ENCODE data around the gene CD8A. TPM values are rescaled to one million over a fixed set of nuclear protein-coding genes. Genes with fewer than 3 reads are reported as not detected.

The CD8A gene
- total RNA-seq, 1 experiment from 2014 or later: not detected

DNA sequence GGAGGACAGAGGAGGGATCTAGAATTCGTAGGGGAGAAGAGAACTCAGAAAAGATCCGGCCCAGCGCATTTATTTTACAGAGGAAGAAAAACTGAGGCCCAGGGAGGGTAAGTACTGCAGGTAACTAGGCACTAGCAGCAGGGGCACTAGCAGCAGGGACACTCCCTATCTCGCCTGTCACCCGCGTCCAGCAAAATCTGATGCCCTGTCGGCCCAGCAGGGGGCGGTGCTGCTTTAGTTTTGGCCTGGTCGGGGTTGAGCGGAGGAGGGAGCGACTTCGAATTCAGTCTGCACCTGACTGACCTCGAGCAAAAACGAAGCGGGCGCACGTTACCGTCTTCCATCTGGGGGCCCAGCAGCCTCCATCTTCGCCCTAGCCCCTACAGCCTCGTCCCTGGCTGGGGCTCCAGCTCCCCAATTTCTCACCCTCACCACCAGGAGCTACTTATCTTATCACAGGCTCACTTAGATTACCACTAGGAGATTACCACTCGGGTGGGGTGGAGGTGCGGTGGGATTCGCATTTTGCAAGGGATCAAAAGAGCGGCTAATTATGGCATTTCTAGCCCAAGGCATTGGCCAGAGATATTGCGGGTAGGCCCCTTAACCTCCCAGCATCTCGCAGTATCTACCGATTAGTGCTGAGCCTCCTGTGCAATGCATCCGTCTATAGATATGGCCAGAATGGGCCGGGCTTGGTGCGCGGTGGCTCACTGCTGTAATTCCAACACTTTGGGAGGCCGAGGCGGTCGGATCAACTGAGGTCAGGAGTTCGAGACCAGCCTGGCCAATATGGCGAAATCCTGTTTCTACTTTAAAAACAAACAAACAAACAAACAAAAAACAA, 17.8 kb upstream of the CD8A start:
- DNase-seq (ENCODE audit: low read depth): peak; percentile 66

DNA sequence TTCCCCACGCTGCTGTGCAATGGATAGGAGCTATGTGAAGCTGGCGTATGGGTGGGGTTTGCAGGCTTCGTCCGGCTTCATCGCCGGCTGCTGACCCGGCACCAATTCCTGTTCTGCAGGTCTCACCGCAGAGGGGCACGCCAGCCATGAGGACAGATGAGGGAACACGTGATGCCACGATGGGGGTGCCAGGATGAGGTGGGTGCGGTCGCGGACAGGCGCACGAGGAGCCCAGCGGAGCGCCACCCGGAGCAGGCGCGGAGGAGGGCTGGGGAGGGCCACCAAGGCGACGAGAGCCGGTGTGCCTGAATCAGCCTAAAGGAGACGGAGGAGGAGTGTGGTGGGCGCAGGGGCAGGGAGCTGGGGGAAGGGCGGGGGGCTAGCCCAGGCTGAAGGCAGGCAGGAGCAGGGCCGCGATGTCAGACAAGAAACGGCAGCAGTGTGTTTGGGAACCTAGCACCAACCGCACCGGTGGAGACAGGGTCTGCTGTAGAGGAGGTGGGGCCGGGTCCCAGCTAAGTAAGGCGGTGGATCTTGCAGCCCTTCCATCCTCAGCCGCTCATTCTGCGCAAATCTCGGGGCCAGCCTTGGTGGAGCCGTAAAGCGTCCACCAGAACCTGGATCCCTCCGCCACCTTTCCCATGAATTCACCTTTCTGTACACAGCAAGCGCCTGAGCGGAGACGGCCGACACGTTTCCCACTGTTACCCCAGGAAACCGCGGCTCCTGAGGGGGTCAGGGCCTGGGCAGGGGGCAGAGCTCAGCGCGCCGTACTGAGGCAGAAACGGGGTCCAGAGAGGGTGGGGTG, 17.0 kb upstream of the CD8A start:
- peak; percentile 10 for DNase-seq (ENCODE audit: low read depth)

DNA sequence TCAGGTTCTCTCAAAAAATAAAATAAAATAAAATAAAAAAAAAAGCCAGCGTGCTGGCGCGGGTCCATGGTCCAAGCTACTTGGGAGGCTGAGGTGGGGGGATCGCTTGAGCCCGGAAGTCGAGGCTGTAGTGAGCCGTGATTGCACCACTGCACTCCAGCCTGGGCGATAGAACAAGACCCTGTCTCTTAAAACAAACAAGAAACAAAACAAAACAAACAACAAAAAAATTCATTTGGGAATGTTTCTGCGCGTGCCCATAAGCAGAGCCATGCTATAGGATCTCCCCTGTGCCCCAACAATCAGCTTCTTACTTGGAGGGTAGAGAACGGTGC, 16.4 kb upstream of the CD8A start:
- no peak for DNase-seq (ENCODE audit: low read depth)

DNA sequence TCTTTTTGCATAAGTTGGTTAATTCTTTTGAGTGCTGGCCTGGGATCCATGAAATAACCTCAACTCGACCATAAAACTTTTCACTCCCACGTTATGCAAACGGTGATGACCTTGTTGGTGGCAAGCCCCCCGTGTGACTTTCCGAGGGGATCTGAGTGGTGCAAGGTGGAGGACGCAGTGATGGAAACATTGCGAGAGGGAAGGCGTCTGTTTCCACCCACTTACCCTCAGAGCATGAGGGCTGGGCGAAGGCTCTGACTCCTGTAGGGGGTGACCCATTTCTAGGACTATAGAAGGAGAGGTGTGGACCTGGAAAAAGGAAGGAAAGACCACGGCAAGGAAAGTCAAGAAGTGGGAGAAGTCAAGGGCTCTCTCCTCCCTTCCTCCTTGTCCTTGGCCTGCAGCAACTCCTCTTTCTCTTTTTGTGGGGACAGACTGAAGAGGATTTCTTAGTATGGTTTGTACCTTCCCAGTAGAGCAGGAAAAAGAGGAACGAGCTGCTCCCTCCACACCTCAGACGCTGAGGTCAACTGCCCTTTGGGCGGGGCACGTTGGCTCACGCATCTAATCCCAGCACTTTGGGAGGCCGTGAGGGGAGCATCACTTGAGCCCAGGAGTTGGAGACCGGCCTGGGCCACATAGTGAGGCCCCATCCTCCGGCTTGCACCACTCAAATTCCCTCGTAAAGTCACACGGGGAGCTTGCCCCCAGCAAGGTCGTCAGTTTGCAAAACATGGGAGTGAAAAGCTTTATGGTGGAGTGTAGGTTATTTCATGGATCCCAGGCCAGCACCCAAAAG, 15.5 kb upstream of the CD8A start:
- no peak for DNase-seq (ENCODE audit: low read depth)

DNA sequence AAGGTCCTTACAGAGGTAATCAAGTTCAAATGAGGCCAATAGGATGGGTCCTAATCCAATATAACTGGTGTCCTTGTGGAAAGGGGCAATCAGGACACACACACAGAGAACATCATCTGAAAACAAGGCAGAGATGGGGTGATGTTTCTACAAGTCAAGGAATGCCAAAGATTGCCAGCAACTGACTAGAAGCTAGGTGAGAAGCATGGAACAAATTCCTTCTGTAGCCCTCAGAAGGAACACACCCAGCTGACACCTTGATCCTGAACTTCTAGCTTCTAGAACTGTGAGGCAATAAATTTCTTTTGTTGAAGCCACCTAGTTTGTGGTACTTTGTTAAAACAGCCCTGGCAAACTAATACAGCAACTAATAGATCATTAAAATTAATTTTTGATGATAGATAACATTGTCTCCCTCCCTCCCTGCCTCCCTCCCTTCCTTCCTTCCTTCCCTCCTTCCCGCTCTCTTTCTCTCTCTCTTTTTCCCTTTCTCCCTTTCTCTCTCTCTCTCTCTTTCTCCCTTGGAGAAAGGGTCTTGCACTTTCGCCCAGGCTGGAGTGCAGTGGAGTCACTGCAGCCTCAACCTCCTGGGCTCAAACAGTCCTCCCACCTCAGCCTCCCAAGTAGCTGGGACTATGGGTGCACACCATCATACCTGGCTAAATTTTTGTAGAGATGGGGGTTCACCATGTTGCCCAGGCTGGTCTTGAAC, 10.3 kb upstream of the CD8A start:
- DNase-seq (ENCODE audit: low read depth): no peak

DNA sequence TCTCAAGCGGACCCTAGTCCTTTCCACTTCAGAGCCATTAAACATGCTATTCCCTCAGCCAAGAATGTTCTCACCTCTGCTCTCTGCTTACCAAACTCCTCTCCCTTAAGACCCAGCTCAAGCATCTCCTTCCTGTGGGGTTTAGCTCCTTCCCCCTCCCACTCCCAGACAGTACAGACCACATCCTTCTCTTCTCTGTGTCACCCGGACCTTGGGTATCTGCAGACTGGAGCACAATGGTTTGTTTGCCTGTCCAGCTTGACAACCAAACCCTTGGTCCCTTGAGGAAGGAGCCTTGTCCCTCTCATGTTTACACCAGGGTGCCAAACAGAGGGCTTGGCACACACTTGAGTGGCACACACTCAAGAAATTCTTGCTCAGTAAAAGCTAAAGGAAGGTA, 4.1 kb upstream of the CD8A start:
- DNase-seq (ENCODE audit: low read depth): no peak

DNA sequence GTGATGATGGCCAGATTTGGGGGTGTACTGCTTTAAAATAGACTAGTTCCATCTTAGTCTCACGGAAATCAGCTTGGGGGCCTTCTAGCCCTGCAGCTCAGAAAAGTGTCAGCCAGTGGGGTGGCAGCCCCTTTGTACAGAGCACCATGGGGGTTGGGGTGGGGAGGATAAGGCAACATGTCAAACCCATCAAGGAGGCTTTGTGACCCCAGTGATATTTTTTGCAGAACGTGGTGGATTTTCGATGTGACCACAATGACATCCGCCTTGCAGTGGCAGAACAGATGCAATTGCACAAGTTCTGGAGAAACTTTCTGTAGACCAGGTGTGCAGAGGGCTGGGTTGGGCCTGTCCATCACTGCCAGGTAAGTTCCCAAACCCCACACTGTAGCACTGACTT, 3.0 kb upstream of the CD8A start:
- no peak for DNase-seq (ENCODE audit: low read depth)

DNA sequence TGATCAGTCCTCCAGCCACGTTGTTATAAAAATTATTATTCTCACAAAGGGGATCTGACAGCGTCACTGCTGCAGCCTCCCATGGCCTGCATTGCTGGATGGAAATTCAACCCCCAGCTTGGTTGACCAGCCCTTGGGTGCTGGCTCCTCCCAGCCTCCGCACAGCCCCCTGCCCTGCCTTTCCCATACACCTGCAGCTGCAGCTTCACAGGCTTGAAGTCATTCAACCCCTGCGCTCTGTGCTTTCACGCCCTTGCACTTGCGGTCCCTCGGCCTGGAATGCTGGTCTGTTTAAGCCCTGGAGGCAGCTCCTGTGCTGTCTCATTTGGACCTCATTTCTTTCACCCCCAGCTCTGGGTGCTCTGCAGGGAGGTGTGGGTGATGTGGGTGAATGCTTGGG, 860 bp upstream of the CD8A start:
- DNase-seq (ENCODE audit: low read depth): no peak

DNA sequence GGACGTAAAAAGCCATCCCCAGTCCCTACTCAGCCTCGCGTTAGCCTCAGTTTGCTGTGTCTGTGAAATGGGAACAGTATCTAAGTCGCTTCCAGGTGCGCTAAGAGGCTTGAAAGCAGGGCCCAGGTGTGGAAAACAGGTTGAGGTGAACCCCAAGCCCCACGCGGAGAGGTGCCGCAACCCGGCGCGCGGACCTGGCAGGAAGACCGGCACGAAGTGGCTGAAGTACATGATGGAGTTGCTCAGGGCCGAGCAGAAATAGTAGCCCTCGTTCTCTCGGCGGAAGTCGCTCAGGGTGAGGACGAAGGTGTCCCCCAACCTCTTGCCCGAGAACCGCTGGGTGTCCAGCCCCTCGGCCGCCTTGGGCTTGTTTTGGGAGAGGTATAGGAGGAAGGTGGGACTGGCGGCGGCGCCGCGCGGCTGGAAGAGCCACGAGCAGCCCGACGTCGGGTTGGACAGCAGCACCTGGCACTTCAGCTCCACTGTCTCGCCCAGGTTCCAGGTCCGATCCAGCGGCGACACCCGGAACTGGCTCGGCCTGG, 508 bp downstream of the CD8A start:
- DNase-seq (ENCODE audit: low read depth): no peak

DNA sequence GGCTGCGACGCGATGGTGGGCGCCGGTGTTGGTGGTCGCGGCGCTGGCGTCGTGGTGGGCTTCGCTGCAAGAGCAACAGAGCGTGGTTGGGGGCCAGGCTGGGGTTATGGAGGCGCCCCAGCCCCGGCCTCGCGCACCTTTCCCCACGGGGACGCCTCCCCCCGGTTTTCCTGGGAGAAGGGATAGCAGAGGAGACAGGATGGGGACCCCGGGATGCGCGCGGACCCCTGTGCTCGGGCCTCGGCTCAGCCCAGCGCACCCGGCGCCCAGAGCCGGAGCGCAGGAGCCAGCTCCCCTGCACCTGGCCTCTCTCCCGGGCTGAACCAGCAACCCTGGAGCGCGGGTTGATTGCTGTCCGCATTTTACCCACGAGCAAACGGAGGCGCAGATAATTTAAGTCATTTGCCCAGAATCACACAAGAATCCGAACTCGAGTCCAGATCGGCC, 1.0 kb downstream of the CD8A start:
- no peak for DNase-seq (ENCODE audit: low read depth)

DNA sequence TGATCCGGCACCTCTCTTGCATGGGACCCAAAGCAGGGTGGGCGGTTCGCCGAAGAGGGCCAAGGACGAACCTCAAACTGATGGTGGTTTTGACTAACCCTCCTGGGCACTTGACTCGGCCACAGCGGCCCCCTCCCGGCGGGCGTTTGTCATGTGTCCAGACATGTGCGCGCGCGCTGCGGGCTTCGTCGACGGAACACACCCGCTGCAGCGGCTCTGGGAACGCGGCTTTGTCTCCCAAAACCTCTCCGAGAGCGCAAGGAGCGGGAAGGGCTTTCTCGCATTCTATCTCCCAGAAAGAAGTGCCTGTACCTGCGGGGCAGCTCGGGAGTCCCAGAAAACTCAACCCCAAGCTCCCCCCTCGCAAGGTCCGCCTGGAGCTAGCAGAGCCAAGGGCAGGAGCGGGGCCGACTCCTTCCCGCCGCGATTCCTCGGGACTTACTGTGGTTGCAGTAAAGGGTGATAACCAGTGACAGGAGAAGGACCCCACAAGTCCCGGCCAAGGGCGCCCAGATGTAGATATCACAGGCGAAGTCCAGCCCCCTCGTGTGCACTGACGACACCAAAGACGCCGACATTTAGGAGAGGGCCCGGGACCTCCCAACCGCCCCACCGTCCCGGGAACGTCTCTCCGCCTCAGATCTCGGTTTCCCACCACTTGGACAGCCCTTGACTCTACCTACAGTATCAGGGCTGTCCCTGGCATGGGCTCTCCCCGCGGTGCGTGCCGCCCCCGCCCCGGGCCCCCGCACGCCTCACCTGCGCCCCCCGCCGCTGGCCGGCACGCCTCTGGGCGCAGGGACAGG, 1.6 kb downstream of the CD8A start:
- no peak for DNase-seq (ENCODE audit: low read depth)

DNA sequence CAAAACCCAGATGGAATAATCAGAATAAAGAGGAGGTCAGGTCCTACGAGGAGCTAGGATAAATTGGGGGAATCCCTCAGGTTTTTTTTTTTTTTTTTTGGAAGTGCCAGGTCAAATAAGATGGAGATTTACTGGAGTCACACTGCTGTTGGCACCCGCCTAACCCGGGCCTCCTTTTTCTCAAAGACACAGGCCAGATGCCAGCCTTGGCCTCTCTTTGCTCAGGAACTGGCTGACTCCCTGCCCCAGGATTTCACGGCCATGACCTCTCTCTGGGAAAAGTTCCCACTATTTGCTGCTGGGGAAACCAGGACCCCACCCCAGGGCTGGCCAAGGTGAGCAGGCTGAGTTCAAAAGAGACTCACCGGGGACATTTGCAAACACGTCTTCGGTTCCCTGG, 2.5 kb downstream of the CD8A start:
- no peak for DNase-seq (ENCODE audit: low read depth)

DNA sequence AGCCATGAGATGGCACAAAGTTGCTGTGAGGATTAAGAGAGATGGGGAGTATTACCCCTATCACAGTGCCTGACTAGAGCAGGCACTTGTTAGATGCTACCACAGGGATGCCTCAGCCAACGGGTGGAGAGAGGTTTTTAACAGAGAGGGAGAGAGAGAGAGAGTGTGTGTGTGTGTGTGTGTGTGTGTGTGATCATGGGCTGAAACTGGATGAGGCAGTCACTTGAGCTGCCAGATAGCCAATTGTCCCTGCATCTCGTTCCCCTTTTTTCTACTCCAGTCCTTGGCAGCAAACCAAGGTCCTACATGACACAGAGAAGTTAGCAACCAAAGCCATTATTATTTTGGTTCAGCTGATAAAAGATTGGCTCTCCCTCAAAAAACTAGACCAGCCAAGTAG, 3.0 kb downstream of the CD8A start:
- no peak for DNase-seq (ENCODE audit: low read depth)

DNA sequence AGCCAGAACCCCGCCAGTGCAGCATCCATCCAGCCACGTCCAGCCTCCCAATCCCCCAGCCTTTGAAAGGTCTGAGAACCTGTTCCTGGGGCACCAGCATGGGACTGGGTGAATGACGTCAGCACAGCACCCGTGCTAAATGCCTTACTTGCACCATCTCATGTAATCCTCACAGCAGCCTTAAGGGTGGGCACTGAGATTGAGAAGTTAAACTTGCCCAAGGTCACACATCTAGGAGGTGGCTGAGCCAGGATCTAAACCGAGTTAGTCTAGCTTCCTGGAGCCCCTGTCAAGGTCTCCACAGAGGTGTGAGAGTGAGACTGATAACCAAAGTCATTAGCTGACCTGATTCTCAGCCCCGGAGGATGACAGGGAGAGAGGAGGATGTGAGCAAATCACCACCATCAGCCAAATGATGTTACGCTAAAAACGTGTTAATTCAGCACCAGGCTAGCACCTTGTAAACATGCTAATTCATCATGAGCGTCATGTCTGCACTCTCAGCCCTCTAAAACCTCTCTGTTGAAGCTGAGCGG, 4.6 kb downstream of the CD8A start:
- DNase-seq (ENCODE audit: low read depth): no peak

DNA sequence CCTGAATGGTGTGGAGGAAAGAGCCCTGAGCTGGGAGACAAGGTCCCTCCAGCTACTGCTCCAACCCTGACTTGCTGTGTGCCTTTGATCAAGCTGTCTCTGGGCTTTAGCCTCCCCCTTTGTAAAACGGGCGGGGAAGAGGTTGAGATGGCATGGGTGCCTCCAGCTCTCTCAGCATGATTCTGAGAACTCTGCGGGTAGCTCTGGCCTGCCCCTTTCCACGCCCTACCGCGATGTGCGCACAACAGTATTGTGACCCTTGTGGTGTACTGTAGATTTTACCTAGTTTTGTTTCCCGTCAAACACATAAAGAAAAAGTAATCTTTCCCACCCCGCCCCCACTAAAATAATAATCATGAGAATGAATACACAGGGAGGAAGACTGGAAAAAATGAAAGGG, 5.3 kb downstream of the CD8A start:
- no peak for DNase-seq (ENCODE audit: low read depth)

DNA sequence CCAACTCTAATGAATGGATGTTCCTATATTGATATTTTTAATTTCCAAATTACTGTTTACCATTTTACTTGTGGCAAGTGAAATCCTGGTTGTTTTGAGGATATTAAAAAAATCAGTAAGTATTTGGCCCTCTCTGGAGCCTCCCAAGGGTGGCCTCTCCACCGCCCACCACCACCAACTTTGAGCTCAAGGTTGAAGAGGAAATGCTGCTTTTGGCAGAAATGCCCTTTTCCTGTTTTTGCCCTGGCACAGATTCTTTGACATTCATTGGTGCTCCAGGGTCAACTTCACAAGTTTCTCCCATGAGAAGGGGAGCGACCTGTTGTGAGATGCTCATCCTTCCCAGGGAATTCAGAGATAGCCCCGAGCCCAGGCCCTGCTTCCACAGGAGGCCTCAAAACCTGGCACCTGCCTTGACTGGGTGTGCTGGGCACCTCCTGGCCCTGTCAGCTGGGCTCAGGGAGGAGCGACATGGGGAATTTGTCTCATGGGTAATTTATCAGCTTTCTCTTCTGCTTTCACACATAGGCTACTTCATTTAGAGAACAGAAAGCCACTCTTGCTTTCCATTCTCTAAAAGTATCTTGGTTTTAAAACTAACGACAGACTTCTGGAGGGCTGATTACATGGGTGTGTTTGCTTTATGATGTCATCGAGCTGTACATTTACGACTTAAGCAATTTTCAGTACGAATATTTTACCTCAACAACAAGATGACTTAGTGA, 6.9 kb downstream of the CD8A start:
- DNase-seq (ENCODE audit: low read depth): no peak

DNA sequence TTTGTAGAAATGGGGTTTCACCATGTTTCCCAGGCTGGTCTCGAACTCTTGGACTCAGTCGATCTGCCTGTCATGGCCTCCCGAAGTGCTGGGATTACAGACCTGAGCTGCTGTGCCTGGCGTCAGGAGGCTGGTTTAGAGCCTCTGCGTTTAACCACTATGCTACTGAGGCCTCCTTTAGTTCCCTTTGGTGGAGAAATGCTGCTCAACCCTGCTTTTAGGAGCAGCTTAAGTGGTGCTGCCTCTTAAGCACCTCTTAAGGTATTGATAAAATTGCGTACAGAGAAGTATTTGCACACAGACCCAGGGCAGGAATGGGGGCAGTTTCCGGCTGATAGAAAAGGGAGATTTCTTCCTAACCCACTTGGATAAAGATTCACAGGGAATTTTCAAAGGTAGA, 8.0 kb downstream of the CD8A start:
- DNase-seq (ENCODE audit: low read depth): no peak

DNA sequence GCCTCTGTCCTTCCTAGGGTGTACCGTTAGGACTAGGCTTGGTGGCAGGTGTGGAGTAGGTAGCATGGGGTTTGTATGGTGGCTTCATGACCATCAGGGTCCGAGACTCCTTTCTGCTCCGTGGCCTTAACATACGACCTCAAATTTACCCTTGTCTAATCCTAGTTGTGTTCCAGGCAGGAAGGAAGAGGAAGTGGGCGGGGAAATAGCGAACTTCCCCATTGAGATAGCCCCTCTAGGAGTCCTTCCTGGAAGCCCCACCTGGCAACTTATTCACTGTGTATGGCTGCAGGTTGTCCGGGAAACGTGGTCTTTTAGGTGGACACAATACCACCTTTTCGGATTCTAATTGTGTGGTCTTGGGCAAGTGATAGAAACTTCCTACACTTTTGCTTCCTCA, 9.3 kb downstream of the CD8A start:
- DNase-seq (ENCODE audit: low read depth): no peak

DNA sequence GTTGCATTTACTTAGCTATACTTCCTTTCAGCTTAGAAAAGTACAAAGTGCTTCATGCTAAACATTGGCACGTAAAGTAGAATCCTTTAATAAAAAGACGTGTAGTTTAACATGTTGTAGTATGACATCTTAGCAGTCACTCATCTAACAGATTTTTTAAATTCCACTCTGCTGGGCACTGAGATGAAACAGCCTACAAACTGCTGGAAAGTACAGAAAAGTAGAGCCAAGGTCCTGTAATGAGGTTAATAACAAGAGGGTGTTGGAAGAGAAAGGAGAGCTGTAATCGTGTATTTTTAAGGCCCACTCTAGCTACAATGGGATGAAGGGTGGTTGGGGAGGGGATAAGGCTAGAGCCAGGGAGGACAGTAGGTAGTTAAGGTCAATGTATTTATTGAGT, 10.7 kb downstream of the CD8A start:
- no peak for DNase-seq (ENCODE audit: low read depth)

DNA sequence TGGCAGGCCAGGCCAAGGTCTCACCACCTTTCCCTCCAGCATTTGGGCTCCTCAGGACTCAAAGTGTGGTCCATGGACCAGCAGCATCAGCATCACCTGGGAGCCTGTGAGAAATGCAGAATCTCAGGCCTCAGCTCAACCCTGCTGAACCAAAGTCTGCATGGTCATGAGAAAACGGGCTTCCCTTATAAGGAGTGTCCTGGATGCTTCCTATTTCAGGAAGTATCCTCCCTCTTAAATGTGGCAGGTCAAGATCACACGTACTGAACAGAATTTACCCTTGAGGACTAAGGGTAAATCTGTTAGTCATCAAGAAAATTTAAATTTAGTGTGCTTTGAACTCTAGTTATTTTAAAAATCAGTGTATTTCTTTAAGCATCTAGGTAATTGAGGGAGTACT, 11.8 kb downstream of the CD8A start:
- DNase-seq (ENCODE audit: low read depth): no peak

Data from RPMI7951 (cell line).